Right lobe of liver (tissue), 4 donors: ENCODE results near the gene VPS8.

Experiments
- POLR2A ChIP-seq: fragments of 450-650 bp; IDR thresholded peaks from one replicate; pipeline ENCODE4 v1.6.1; 2017; ENCODE audit warnings: antibody characterized with exemption, mild to moderate bottlenecking
- TF ChIP-seq, protein P1 (sequence below), 4 donors: fragments of 200-600 bp in 3 of 4; fragments of 450-650 bp in 1 of 4; IDR thresholded peaks; one replicate each; pipeline versions ENCODE4 v1.5.1 to v1.8.0; 2016 to 2022; ENCODE audit warnings: antibody characterized with exemption in 4 of 4, mild to moderate bottlenecking in 2 of 4
- donor health status: DM: no; HTN: no; CAD: no.
- donor health status: DM: no; HTN: no; CAD: no.
- donor health status: DM: no; HTN: yes; CAD: no.

DNA sequence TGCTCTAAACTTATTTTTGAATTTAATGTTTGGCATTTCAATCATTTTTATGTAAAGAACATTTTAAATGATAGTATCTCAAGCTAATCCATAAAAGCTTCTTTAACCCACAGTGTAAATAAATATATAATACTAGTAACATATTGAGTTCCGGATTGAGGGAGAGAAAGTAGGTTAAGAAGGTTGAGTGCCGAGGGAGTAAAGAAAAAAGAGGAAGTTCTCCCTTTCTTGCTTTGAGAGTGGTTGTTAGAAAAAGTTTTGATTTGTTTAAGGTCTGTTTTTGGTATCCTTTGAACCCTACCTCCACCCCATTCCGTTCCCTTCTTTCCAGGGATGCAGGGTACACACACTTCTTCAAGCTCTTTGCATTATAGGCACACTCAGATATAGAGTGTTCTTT lies 130.8 kb downstream of the VPS8 start:
- no peak for TF ChIP-seq POLR2A
- TF ChIP-seq, protein P1, sequence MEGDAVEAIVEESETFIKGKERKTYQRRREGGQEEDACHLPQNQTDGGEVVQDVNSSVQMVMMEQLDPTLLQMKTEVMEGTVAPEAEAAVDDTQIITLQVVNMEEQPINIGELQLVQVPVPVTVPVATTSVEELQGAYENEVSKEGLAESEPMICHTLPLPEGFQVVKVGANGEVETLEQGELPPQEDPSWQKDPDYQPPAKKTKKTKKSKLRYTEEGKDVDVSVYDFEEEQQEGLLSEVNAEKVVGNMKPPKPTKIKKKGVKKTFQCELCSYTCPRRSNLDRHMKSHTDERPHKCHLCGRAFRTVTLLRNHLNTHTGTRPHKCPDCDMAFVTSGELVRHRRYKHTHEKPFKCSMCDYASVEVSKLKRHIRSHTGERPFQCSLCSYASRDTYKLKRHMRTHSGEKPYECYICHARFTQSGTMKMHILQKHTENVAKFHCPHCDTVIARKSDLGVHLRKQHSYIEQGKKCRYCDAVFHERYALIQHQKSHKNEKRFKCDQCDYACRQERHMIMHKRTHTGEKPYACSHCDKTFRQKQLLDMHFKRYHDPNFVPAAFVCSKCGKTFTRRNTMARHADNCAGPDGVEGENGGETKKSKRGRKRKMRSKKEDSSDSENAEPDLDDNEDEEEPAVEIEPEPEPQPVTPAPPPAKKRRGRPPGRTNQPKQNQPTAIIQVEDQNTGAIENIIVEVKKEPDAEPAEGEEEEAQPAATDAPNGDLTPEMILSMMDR (IDR thresholded peaks at IDR 0.05) = no peak
